Endothelial cell of umbilical vein (primary cell): ENCODE data around the gene TAS1R3.

ENCODE experiments used
- EZH2 ChIP-seq: IDR thresholded peaks from 2 replicates; pipeline ENCODE4 v1.6.1; 2012; ENCODE audit warnings: borderline replicate concordance, low read depth, mild to moderate bottlenecking, moderate library complexity, low read length, inconsistent platforms; ENCODE audit not compliant: severe bottlenecking
- FOS ChIP-seq: IDR thresholded peaks from 2 replicates; pipeline ENCODE4 v1.6.1; 2011; ENCODE audit warnings: mild to moderate bottlenecking, low read length, moderate library complexity, borderline replicate concordance; ENCODE audit not compliant: insufficient read depth
- MYC ChIP-seq: IDR thresholded peaks from one replicate; pipeline ENCODE4 v1.6.1; 2011; ENCODE audit warnings: mild to moderate bottlenecking, low read depth, low read length
- POLR2A ChIP-seq: IDR thresholded peaks from 2 replicates; pipeline ENCODE4 v1.6.1; 2012; ENCODE audit warnings: low read depth, mild to moderate bottlenecking, control low read depth, low read length
- POLR2AphosphoS5 ChIP-seq: IDR thresholded peaks from 2 replicates; pipeline ENCODE4 v1.6.1; 2012; ENCODE audit warnings: low read depth, mild to moderate bottlenecking, control low read depth, low read length, moderate library complexity; ENCODE audit not compliant: insufficient read depth
- TF ChIP-seq, protein P1 (sequence below), 2 donors: IDR thresholded peaks; 1 replicate in 1 of 2; 2 replicates in 1 of 2; pipeline ENCODE4 v1.5.1; 2011; ENCODE audit warnings: low read length in 2 of 2, mild to moderate bottlenecking in 2 of 2, moderate library complexity in 2 of 2, control low read depth in 1 of 2, inconsistent platforms in 1 of 2, low read depth in 1 of 2; ENCODE audit not compliant: insufficient read depth in 1 of 2; ENCODE audit errors: extremely low read depth in 1 of 2
- TF ChIP-seq, protein P2 (sequence below): IDR thresholded peaks from 2 replicates; pipeline ENCODE4 v1.6.1; 2011; ENCODE audit not compliant: insufficient read depth, insufficient read length

DNA sequence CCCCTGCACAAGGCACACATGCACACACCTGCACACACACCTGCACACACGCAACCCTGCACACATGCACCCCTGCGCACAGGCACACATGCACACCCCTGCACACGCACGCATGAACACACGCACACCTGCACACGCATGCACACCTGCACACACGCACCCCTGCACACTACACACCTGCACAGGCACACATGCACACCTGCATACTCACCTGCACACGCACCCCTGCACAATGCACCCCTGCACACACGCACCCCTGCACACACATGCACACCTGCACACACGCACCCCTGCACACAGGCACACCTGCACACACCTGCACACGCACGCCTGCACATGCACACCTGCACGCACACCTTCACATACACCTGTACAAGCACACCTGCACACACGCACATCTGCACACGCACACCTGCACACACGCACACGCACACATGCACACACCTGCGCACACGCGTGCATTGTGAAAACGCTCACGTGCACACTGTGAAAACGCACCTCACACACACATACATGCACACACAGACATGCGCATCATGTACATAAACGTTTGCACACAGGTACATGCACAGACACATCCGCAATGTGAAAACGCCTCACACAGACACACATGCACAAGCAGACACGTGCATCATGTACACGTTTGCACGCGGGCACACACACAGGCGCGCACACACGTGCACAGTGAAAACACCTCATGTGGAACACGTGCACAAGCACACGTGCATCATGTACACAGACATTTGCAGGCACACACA, 9.9 kb downstream of the TAS1R3 start:
- TF ChIP-seq, protein P1, sequence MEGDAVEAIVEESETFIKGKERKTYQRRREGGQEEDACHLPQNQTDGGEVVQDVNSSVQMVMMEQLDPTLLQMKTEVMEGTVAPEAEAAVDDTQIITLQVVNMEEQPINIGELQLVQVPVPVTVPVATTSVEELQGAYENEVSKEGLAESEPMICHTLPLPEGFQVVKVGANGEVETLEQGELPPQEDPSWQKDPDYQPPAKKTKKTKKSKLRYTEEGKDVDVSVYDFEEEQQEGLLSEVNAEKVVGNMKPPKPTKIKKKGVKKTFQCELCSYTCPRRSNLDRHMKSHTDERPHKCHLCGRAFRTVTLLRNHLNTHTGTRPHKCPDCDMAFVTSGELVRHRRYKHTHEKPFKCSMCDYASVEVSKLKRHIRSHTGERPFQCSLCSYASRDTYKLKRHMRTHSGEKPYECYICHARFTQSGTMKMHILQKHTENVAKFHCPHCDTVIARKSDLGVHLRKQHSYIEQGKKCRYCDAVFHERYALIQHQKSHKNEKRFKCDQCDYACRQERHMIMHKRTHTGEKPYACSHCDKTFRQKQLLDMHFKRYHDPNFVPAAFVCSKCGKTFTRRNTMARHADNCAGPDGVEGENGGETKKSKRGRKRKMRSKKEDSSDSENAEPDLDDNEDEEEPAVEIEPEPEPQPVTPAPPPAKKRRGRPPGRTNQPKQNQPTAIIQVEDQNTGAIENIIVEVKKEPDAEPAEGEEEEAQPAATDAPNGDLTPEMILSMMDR (IDR thresholded peaks at IDR 0.05; ENCODE audit: extremely low read depth in 1 of 2, insufficient read depth in 1 of 2, low read depth in 1 of 2, low read length in 2 of 2) = no peak
- no peak for TF ChIP-seq POLR2AphosphoS5
- no peak for TF ChIP-seq FOS
- no peak for TF ChIP-seq POLR2A
- no peak for TF ChIP-seq EZH2
- no peak for TF ChIP-seq MYC
- TF ChIP-seq, protein P2, sequence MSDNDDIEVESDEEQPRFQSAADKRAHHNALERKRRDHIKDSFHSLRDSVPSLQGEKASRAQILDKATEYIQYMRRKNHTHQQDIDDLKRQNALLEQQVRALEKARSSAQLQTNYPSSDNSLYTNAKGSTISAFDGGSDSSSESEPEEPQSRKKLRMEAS = no peak
